ENCODE data around the gene GPR78. TPM values are rescaled to one million over a fixed set of nuclear protein-coding genes. Genes with fewer than 3 reads are reported as not detected.
"Not testable (repeated sequence)": the region's sequence is repeated elsewhere in the genome, so short reads cannot be mapped to it uniquely, and the experiment has no call there.

GPR78 gene
- total RNA-seq, 2 donors from 2014 or later, result 0.14 TPM; not detected in 1

DNA sequence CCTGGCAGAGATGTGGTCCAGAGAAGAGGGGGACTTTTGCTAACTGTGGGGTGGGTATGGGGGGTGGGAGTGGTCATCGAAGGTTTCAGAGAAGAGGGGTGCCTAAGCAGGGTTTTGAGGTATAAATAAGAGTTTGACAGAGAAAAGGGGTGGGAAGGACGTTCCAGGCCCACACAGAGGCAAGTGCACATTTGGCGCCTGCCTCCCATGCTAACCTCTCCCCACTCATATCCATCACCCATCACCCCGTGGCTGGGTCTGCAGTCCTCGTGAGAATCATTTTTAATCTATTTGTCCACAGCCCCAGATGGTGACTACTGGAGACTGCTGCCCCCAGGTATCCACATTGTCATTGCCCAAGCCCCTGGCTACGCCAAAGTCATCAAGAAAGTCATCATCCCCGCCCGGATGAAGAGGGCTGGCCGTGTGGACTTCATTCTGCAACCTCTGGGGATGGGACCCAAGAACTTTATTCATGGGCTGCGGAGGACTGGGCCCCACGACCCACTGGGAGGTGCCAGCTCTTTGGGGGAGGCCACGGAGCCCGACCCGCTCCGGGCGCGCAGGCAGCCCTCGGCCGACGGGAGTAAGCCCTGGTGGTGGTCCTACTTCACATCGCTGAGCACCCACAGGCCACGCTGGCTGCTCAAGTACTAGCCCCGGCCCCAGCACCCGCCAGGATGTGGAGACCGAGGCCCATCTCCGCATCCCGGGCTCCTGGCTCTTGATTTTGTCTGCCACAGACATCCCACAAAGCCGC is 38.9 kb downstream of the GPR78 start:
- no peak for ATAC-seq
- DNase-seq, result no peak
- intact Hi-C loops (cut with DNase I, micrococcal nuclease), result no loop called here

DNA sequence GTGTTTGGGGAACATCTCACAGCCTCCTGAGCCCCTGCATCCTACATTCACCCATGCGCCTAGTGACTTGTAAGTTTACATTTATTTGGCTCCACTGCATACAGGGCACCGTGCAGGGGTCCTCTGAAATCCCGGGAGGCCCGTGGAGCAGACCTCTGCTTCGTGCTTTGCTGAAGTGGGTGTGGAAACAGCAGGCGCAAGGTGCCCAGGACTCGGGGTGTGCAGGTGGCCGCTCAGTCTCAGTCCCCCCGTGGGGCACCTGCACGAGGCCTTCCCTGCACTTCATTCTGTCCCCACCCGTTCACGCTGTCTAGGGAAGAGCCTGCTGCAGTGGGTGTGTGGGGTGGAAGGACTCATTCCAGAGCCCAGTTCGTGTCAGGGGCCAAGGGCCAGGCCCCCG is 40.9 kb downstream of the GPR78 start:
- ATAC-seq; intact Hi-C loops (cut with DNase I, micrococcal nuclease); DNase-seq: not testable (repeated sequence)

DNA sequence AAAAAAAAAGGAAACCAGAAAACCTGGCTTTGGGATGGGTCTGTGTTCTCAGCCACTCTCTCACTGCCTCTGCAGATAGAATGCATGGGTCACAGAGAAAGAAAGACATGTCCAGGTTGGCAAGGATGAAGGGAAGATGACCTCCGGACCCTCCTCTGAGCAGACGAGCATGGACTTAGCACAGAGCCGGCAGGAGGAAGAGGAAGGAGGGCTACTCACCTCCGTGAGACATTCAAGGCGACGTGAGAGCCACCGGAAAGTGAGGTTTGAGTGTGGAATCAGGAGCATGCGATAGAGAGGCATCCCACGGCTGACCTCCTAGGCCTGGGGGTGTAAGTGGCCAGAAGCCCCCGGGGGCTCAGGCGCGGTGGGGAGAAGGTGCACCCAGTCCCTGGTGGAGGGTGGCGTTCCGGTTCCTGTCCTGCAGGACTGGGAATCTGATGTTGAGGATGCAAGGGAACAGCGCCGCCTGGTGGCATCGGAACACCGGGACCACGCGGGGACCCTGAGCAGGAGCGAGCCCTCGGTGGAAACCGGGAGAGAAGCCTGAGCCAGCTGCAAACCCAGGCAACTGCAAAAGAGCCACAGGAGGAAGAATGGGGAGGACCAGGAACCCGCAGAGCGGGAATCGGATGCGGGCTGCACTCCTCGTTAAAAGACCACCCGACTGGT is 44.5 kb downstream of the GPR78 start:
- DNase-seq; intact Hi-C loops (cut with DNase I, micrococcal nuclease): not testable (repeated sequence)
- peak; percentile 85 for ATAC-seq

DNA sequence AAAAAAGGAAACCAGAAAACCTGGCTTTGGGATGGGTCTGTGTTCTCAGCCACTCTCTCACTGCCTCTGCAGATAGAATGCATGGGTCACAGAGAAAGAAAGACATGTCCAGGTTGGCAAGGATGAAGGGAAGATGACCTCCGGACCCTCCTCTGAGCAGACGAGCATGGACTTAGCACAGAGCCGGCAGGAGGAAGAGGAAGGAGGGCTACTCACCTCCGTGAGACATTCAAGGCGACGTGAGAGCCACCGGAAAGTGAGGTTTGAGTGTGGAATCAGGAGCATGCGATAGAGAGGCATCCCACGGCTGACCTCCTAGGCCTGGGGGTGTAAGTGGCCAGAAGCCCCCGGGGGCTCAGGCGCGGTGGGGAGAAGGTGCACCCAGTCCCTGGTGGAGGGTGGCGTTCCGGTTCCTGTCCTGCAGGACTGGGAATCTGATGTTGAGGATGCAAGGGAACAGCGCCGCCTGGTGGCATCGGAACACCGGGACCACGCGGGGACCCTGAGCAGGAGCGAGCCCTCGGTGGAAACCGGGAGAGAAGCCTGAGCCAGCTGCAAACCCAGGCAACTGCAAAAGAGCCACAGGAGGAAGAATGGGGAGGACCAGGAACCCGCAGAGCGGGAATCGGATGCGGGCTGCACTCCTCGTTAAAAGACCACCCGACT is 50.2 kb downstream of the GPR78 start:
- peak; percentile 86 for ATAC-seq
- intact Hi-C loops (cut with DNase I, micrococcal nuclease); DNase-seq: not testable (repeated sequence)

DNA sequence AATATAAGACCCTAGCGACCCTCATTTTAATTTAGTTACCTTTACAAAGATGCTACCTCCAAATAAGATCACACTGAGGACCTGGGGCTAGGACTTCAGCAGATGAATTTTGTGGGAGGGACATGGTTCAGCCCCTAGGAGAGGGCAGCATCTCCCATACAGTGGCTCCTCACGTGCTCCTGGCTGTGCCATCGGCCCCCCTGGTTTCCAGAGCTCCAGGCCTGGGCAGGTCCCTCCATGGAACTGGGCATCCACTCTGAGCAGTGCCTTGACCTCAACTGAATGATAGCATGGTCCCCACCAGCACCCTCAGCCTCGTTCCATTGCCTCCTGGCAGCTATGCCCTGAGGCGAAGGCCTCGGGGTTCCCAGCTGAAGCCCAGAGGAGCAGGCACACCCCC is 51.7 kb downstream of the GPR78 start:
- DNase-seq; intact Hi-C loops (cut with DNase I, micrococcal nuclease); ATAC-seq: not testable (repeated sequence)

DNA sequence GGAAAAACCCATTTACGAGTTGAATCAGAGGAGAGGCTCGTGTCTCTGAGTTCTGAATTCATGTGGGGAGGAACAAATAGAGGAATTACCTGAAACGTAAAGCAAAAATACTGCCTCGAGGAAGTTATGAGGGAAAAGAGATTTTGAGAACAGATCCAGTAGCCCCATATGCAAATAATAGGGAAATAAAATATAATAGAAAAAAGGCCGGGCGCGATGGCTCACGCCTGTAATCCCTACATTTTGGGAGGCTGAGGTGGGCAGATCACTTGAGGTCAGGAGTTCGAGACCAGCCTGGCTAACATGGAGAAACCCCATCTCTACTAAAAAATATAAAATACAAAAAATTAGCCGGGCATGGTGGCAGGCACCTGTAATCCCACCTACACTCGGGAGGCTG is 54.6 kb downstream of the GPR78 start:
- intact Hi-C loops (cut with DNase I, micrococcal nuclease); ATAC-seq; DNase-seq: not testable (repeated sequence)

DNA sequence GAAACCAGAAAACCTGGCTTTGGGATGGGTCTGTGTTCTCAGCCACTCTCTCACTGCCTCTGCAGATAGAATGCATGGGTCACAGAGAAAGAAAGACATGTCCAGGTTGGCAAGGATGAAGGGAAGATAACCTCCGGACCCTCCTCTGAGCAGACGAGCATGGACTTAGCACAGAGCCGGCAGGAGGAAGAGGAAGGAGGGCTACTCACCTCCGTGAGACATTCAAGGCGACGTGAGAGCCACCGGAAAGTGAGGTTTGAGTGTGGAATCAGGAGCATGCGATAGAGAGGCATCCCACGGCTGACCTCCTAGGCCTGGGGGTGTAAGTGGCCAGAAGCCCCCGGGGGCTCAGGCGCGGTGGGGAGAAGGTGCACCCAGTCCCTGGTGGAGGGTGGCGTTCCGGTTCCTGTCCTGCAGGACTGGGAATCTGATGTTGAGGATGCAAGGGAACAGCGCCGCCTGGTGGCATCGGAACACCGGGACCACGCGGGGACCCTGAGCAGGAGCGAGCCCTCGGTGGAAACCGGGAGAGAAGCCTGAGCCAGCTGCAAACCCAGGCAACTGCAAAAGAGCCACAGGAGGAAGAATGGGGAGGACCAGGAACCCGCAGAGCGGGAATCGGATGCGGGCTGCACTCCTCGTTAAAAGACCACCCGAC is 55.8 kb downstream of the GPR78 start:
- DNase-seq; intact Hi-C loops (cut with DNase I, micrococcal nuclease): not testable (repeated sequence)
- peak; percentile 91 for ATAC-seq

Other genes starting within 250 kb of the GPR78 start
- 10 to 100 TPM; 25.9 to 29.7 TPM for gene ACOX3, start 139.7 kb upstream of the GPR78 start, total RNA-seq
- gene TRMT44, start 139.6 kb upstream of the GPR78 start, total RNA-seq, result 10 to 100 TPM; 14.3 to 16.4 TPM
- 1 to 10 TPM; 1.0 to 2.9 TPM for gene CPZ, start 12.4 kb downstream of the GPR78 start, total RNA-seq

All from left colon (tissue), 2 donors.